Measurements from ENCODE around the gene CTPS1. TPM values are rescaled to one million over a fixed set of nuclear protein-coding genes. Genes with fewer than 3 reads are reported as not detected.

Gene CTPS1
- total RNA-seq, 4 donors from 2014 or later: 16.1 to 57.5 (median 17.6) TPM

DNA sequence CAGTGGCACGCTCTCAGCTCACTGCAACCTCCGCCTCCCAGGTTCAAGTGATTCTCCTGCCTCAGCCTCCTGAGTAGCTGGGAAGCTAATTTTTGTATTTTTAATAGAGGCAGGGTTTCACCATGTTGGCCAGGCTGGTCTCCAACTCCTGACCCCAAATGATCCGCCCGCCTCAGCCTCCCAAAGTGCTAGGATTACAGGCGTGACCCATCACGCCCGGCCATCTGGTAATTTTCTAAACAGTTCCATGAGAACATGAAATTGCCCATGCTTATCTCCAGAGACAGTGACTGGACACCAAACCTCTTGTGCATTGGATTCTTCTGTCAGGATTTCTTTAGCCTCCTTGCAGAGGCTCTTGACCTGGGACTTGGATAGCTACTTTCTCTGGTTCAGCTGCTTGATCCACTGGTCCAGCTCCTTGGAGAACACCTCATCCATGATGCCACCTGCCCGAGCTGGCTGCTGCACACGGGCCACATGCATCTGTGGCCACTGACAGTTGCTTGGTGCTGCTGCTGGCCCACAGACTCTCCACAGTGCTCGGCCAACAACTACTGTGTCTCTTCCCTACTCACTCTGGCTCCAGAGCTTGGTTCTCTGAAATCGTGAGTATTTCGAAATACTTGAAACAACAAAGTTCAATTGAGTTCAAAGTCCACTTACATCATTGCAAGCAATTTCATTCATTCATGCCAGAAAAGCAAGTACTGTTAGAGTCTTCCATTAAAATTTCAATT lies 40.0 kb upstream of the CTPS1 start:
- peak; percentile 70 for ATAC-seq (ENCODE audit: low FRiP score)
- no peak for DNase-seq (ENCODE audit: low spot score)
- TF ChIP-seq, protein P1, sequence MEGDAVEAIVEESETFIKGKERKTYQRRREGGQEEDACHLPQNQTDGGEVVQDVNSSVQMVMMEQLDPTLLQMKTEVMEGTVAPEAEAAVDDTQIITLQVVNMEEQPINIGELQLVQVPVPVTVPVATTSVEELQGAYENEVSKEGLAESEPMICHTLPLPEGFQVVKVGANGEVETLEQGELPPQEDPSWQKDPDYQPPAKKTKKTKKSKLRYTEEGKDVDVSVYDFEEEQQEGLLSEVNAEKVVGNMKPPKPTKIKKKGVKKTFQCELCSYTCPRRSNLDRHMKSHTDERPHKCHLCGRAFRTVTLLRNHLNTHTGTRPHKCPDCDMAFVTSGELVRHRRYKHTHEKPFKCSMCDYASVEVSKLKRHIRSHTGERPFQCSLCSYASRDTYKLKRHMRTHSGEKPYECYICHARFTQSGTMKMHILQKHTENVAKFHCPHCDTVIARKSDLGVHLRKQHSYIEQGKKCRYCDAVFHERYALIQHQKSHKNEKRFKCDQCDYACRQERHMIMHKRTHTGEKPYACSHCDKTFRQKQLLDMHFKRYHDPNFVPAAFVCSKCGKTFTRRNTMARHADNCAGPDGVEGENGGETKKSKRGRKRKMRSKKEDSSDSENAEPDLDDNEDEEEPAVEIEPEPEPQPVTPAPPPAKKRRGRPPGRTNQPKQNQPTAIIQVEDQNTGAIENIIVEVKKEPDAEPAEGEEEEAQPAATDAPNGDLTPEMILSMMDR (IDR thresholded peaks at IDR 0.05): no peak

DNA sequence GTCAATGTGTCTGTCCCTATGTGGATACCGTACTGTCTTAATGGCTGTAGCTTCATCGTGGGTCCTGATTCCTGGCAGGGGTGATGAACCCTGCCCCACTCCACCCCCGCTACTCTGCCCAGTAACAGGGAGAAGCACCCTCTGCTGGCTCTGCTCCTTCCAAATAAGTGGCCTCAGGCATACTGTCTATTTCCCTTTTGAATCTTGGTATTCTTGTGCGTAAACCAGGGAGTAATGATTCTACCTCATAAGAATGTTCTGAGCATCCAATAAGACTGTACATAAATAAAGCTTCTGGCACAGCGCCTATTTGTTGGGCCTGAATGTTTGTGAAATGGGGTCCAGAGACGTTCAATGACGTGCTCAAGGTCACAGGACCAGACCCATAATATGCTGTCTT lies 35.2 kb upstream of the CTPS1 start:
- TF ChIP-seq, protein P1 (IDR thresholded peaks at IDR 0.05): no peak
- DNase-seq (ENCODE audit: low spot score): no peak
- peak; percentile 79 for ATAC-seq (ENCODE audit: low FRiP score)

DNA sequence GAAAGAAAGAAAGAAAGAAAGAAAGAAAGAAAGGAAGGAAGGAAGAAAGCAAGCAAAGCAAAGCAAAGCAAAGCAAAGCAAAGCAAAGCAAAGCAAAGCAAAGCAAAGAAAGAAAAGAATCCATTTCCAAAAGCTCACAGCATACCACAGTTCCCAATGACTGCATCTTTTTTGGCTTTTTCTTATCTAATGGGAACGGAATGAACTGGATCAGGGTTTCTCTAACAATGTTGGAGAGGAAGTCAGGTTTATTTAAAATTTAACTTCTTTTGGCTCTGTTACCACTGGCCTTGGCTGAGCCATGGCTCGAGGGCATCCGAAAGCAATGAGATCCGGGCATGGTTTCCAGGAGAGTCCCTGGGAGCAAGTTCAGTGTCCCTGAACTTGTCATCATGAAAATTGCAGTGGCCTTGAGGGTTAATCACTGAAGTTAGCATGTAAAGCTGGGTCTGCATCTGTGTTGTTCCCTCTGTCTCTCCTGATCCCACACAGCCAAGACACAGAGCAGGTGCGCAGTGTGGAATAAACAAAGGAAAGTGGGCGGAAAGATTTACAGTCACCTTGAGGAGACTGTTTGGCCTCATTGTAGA lies 34.6 kb upstream of the CTPS1 start:
- DNase-seq (ENCODE audit: low spot score): no peak
- ATAC-seq (ENCODE audit: low FRiP score): no peak
- TF ChIP-seq, protein P1 (IDR thresholded peaks at IDR 0.05): no peak

DNA sequence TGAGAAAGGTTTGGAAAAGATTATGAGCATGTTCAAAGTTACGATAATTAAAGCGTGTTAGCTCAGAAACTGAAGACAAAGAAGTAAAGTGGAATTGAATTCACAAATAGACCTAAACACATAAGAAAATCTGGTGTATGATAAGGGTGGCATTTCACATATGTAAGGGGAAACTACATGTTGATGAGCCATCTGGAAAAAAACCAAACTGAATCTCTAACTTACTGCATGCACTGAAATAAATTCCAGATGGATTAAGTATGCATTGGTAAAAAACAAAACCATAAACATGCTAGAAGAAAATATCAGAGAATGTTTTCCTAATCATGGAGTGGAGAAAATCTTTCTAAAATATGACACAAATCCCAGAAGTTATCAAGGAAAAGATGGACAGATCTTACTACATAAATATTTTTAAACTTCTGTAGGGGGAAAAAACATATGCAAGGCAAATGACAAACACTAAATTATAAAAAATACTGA lies 34.0 kb upstream of the CTPS1 start:
- ATAC-seq (ENCODE audit: low FRiP score): no peak
- TF ChIP-seq, protein P1 (IDR thresholded peaks at IDR 0.05): no peak

DNA sequence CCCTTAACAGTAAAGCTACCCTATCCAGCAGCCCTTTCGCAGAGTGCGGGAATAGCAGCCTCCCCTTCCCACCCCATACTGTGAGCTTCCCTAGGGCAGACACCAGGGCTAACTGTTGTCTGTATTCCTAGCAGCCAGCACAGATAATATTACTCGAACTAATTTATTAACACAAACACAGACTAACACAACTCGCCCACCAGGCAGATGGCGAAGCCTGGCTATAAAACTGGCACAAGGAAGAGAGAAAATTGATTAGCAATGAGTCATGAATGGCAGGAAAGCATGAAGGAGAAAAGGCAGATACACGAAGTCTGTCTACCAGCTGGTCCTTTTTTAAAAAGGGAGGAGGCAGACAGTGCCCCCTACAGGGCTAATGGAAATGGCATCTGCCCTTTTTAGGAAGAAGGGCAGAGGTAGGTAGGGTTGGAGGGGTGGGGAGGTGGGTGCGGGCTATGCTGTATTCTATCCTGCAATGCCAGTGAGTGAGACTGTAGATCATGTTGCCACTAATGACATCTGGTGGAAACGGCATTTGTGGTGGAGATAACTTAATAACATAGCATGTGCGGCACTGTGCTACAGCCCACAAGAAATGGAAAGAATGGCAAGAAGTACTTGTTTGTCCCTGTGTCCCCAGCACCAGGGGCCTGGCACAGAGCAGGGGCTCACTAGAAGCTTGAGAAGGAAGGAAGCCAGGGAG lies 30.6 kb upstream of the CTPS1 start:
- TF ChIP-seq, protein P1 (IDR thresholded peaks at IDR 0.05): no peak
- DNase-seq (ENCODE audit: low spot score) (peak; percentile 37), ATAC-seq (ENCODE audit: low FRiP score) (peak; percentile 30)

More for the DNA sequence above, 34.0 kb upstream of the CTPS1 start:
- no peak for DNase-seq (ENCODE audit: low spot score)

DNA sequence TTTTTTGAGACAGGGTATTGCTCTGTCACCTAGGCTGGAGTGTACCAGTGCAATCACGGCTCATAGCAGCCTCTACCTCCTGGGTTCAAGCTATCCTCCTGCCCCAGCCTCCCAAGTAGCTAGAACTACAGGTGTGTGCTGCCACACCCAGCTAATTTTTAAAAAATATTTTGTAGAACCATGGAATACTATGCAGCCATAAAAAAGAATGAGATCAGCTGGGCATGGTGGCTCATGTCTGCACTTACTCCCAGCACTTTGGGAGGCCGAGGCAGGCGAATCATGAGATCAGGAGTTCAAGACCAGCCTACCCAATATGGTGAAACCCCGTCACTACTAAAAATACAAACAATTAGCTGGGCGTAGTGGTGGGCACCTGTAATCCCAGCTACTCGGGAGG lies 29.9 kb upstream of the CTPS1 start:
- TF ChIP-seq, protein P1 (IDR thresholded peaks at IDR 0.05): no peak
- ATAC-seq (ENCODE audit: low FRiP score): no peak
- no peak for DNase-seq (ENCODE audit: low spot score)

All from omental fat pad (tissue), 4 donors.